HEK293 (cell line): ENCODE data around the gene C11orf98.

Experiments
- CTCF ChIP-seq: fragments of 450-650 bp; formaldehyde crosslinking; IDR thresholded peaks from 2 replicates; pipeline ENCODE4 v1.5.1; 2016; ENCODE audit warnings: missing biosample characterization, missing genetic modification characterization
- OSR2 ChIP-seq: fragments of 450-650 bp; formaldehyde crosslinking; IDR thresholded peaks from 2 replicates; pipeline ENCODE4 v1.5.1; 2016; ENCODE audit warnings: missing biosample characterization, missing genetic modification characterization
- SP2 ChIP-seq: fragments of 450-650 bp; formaldehyde crosslinking; IDR thresholded peaks from 2 replicates; pipeline ENCODE4 v1.5.1; 2016; ENCODE audit warnings: missing biosample characterization, missing genetic modification characterization
- ZNF133 ChIP-seq: fragments of 450-650 bp; formaldehyde crosslinking; IDR thresholded peaks from 2 replicates; pipeline ENCODE4 v1.5.1; 2016; ENCODE audit warnings: missing biosample characterization, missing genetic modification characterization
- ZNF184 ChIP-seq: fragments of 450-650 bp; IDR thresholded peaks from 2 replicates; pipeline ENCODE4 v1.5.1; 2018; ENCODE audit warnings: missing biosample characterization, mild to moderate bottlenecking, missing genetic modification characterization
- ZNF24 ChIP-seq: fragments of 450-650 bp; formaldehyde crosslinking; IDR thresholded peaks from 2 replicates; pipeline ENCODE4 v1.5.1; 2016; ENCODE audit warnings: missing biosample characterization, missing genetic modification characterization
- ZNF416 ChIP-seq: fragments of 450-650 bp; formaldehyde crosslinking; IDR thresholded peaks from 2 replicates; pipeline ENCODE4 v1.5.1; 2016; ENCODE audit warnings: missing biosample characterization, missing genetic modification characterization
- ZNF423 ChIP-seq: fragments of 450-650 bp; formaldehyde crosslinking; IDR thresholded peaks from 2 replicates; pipeline ENCODE4 v1.5.1; 2016; ENCODE audit warnings: missing biosample characterization, missing genetic modification characterization
- ZNF510 ChIP-seq: fragments of 450-650 bp; formaldehyde crosslinking; IDR thresholded peaks from 2 replicates; pipeline ENCODE4 v1.5.1; 2018; ENCODE audit warnings: mild to moderate bottlenecking, missing genetic modification characterization, missing biosample characterization; ENCODE audit not compliant: insufficient replicate concordance
- ZNF610 ChIP-seq: fragments of 450-650 bp; formaldehyde crosslinking; IDR thresholded peaks from 2 replicates; pipeline ENCODE4 v1.5.1; 2016; ENCODE audit warnings: missing biosample characterization, missing genetic modification characterization, borderline replicate concordance
- ZNF654 ChIP-seq: fragments of 450-650 bp; formaldehyde crosslinking; IDR thresholded peaks from 2 replicates; pipeline ENCODE4 v1.5.1; 2016; ENCODE audit warnings: low read depth, missing biosample characterization, missing genetic modification characterization
- TF ChIP-seq, protein P1 (sequence below): fragments of 450-650 bp; formaldehyde crosslinking; IDR thresholded peaks from 2 replicates; pipeline ENCODE4 v1.5.1; 2016; ENCODE audit warnings: missing biosample characterization, missing genetic modification characterization

GRCh38 chr11:62627713-62628112 lies 37.3 kb downstream of the C11orf98 start:
- TF ChIP-seq OSR2 (tag by site-specific recombination) (no peak), CTCF (tag by site-specific recombination) (no peak), ZNF24 (tag by site-specific recombination) (no peak), SP2 (tag by site-specific recombination) (no peak), ZNF610 (tag by site-specific recombination) (no peak), ZNF184 (tag by site-specific recombination) (no peak), ZNF510 (tag by site-specific recombination) (no peak), ZNF416 (tag by site-specific recombination) (no peak), ZNF423 (no peak), ZNF133 (tag by site-specific recombination) (no peak), ZNF654 (tag by site-specific recombination) (no peak; the same call in 1 of the 2 replicates)
- TF ChIP-seq, protein P1, sequence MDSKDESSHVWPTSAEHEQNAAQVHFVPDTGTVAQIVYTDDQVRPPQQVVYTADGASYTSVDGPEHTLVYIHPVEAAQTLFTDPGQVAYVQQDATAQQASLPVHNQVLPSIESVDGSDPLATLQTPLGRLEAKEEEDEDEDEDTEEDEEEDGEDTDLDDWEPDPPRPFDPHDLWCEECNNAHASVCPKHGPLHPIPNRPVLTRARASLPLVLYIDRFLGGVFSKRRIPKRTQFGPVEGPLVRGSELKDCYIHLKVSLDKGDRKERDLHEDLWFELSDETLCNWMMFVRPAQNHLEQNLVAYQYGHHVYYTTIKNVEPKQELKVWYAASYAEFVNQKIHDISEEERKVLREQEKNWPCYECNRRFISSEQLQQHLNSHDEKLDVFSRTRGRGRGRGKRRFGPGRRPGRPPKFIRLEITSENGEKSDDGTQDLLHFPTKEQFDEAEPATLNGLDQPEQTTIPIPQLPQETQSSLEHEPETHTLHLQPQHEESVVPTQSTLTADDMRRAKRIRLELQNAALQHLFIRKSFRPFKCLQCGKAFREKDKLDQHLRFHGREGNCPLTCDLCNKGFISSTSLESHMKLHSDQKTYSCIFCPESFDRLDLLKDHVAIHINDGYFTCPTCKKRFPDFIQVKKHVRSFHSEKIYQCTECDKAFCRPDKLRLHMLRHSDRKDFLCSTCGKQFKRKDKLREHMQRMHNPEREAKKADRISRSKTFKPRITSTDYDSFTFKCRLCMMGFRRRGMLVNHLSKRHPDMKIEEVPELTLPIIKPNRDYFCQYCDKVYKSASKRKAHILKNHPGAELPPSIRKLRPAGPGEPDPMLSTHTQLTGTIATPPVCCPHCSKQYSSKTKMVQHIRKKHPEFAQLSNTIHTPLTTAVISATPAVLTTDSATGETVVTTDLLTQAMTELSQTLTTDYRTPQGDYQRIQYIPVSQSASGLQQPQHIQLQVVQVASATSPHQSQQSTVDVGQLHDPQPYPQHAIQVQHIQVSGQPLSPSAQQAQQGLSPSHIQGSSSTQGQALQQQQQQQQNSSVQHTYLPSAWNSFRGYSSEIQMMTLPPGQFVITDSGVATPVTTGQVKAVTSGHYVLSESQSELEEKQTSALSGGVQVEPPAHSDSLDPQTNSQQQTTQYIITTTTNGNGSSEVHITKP (tag by site-specific recombination), result no peak
